Measurements from ENCODE around the gene TES.
"Not testable (repeated sequence)": the region's sequence is repeated elsewhere in the genome, so short reads cannot be mapped to it uniquely, and the experiment has no call there.

The TES gene

DNA sequence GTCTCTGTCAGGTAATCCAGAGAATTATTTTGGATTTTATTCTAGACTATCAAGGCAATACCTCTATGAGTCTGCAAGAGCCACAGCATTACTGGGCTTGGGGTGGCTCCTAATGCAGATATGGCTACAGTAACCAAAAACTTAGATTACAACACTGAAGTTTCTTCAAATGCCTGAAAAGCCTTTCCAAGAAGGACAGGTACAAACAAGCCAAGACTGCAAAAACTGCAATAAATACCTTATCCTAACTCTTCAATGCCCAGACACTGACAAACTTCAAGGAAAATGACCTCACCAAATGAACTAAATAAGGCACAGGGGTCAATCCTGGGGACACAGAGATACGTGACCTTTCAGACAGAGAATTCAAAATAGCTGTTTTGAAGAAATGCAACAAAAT is 82.0 kb downstream of the TES start:
- DNase-seq, result no peak

DNA sequence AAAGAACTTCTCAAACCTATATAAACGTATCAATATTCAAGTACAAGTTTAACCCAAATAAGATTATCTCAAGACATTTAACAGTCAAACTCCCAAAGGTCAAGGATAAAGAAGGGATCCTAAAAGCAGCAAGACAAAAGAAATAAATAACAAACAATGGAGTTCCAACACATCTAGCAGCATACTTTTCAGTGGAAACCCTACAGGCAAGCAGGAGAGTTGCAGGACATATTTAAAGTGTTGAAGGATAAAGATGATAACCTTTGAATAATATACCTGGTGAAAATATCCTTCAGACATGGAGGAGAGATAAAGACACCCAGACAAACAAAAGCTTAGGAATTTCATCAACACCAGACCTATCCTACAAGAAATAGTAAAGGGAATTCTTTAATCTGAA is 82.8 kb downstream of the TES start:
- DNase-seq, result no peak

DNA sequence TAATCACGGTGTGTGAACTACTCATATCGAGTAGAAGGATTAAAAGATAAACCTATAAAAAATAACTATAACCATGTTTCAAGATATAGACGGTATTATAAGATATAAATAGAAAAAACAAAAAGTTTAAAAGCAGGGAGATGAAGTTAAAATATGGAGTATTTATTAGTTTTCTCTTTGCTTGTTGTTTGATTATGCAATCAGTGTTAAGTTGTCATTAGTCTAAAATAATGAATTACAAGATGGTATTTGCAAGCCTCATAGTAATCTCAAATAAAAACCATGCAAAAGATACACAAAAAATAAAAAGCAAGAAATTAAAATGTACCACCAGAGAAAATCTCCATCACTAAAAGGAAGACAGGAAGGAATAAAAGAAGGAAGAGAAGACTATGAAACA is 83.3 kb downstream of the TES start:
- DNase-seq, result no peak

DNA sequence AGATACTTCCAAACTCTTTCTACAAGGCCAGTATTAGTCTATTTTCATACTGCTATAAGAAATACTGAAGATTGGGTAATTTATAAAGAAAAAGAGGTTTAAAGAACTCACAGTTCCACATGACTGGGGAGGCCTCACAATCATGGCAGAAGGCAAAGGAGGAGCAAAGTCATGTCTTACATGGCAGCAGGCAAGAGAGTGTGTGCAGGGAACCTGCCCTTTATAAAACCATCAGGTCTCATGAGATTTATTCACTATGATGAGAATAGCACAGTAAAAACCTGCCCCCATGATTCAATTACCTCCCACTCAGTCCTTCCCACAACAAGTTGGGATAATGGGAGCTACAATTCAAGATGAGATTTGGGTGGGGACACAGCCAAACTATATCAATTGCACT is 85.6 kb downstream of the TES start:
- not testable (repeated sequence) for DNase-seq

DNA sequence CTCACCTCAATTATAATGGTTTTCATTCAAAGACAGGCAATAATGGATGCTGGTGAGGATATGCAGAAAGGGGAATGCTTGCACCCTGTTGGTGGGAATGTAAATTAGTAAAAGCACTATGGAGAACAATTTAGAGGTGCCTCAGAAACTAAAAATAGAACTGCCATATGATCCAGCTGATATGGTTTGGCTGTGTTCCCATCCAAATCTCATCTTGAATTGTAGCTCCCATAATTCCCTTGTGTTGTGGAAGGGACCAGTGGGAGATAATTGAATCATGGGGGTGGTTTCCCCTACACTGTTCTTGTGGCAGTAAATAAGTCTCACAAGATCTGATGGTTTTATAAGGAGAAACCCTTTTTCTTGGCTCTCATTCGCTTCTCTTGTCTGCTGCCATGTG is 87.7 kb downstream of the TES start:
- DNase-seq, result no peak

DNA sequence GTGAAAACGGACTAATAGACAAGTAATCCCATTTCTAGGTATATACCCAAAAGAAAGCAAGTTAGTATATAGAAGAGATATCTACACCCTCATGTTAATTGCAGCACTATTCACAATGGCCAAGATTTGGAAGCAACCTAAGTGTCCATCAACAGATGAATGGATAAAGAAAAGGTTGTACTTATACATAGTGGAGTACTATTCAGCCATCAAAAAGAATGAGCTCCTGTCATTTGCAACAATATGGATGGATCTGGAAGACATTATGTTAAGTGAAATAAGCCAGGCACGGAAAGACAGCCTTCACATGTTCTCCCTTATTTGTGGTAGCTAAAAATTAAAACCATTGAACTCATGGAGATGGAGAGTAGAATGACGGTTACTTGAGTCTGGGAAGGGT is 88.2 kb downstream of the TES start:
- DNase-seq, result no peak

DNA sequence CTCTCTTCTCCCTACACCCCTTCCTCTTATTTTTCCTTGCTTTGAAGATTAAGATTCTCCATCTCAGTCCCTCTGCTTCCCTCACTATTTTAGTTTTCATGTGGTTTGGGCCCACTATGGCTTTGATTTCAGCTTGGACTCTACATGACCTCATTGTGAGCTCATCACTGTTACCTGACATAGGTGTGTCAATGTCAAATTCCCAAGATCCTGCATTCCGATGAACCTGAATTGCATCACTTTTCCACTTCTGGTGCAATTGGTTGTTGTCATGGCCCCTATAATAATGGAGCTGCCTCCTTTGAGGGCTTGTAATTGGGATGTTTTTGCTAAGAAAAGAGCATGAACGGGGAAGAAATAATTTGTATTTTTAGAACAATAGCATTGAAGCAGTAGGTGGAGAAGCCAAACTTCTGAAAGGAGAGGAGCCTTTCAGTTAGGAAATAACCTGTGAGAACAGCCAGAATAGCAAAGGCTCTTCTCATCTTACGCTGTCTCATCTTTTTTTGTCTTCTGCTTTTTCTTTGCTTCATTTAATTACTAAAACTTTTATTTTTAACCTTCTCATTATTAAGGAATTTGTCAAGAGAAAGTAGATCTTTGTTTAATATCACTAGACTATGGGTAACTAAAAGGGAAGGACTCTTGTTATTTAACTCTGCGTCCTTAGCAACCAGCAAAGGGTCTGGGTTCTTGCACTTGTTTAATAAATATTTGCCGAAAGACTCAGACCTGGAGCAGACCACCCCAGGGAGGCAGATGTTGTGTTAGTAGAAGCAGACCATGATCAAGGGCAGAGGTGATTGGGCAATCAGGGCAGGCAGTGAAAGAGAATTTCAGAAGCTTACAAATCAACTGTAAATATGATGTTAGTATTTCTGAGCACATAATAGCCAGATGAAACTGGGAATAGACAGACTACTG is 95.4 kb downstream of the TES start:
- DNase-seq, result no peak

DNA sequence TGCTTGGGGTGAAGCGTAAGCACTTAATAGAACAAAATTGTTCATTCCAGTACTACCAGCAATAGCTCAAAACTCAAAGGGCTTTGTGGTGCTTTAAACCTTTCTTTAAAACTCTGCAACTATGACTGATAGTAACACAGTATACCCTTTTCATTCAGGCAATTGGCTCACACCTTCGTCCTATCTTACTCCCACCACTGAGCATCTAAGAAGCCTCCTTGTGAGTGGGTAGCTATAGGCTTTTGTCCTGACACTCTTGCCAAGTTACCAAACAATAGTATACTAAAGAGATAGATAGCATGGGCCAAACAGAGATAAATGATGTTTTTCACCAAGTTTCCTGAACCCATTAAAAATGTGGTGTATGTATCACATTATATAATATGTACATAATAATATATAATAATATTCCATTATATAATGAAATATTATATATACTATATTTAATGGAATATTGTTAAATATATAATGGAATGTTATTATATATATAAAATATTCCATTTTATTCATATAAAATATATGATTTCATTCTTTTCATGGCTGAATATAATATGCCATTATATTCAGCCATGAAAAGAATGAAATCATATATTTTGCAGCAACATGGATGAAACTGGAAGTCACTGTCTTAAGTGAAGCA is 96.2 kb downstream of the TES start:
- DNase-seq, result no peak

DNA sequence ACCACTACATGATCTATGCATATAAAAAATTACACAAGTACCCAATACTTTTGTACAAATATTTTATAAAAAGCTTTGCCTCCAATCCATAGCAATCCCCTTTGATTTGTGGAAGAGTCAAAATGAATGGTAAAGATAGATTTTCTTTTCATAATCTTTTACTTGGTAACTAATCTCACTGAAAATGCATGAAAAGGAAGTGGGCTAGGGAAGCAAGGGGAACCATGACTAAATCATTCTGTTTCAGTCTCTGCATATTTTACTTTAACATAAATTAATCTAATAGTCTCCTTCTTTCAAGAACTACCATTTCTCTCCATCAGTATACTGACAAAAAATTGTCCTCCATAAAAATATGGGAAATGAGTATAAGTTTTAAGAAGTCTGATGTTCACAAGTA is 96.9 kb downstream of the TES start:
- DNase-seq, result no peak

Data from NCI-H2081 (cell line).